ENCODE results near the gene TRPM8.

TRPM8 gene

GRCh38 chr2:234015861-234016260 is 98.7 kb downstream of the TRPM8 start:
- CTCF ChIA-PET: no interaction called here

GRCh38 chr2:234019896-234020295 is 102.7 kb downstream of the TRPM8 start:
- POLR2A ChIA-PET: no interaction called here
- CTCF ChIA-PET: no interaction called here
- Histone ChIP-seq H3K27me3 (replicated peaks in 2 of 5; ENCODE audit: control insufficient read depth in 4 of 5, insufficient read depth in 5 of 5, low read length in 4 of 5) (peaks cover 2 to 20% (median 15%) of the 10 kb centered on the region in 5 experiments), H3K9me3 (ENCODE audit: control extremely low read depth in 1 of 5, control insufficient read depth in 4 of 5, insufficient read depth in 2 of 5, low read depth in 1 of 5, low read length in 4 of 5) (peaks cover 0 to 2% (median 0%) of the 10 kb centered on the region in 5 experiments), H3K36me3 (ENCODE audit: control insufficient read depth in 4 of 4, insufficient read depth in 4 of 4, low read length in 3 of 4) (no peaks in the 10 kb centered on the region), H3K4me1 (ENCODE audit: control extremely low read depth in 1 of 4, control insufficient read depth in 4 of 4, insufficient read depth in 4 of 4, low read length in 3 of 4) (no peaks in the 10 kb centered on the region), H3K4me3 (ENCODE audit: control insufficient read depth in 1 of 7, extremely low read depth in 1 of 7, insufficient read depth in 4 of 7, low read depth in 2 of 7, low read length in 6 of 7) (no peak overlapping the region), H3K27ac (ENCODE audit: insufficient read depth in 1 of 2, low read depth in 1 of 2, low read length in 2 of 2, poor library complexity in 1 of 2, severe bottlenecking in 2 of 2) (no peak overlapping the region)
- 100% methylated on average over 3 of the region's 4 CpGs for WGBS (ENCODE audit: insufficient coverage)
- no peak for DNase-seq

More at GRCh38 chr2:234015861-234016260, 98.7 kb downstream of the TRPM8 start:
- Histone ChIP-seq H3K9me3 (ENCODE audit: control extremely low read depth in 1 of 5, control insufficient read depth in 4 of 5, insufficient read depth in 2 of 5, low read depth in 1 of 5, low read length in 4 of 5) (peaks cover 0 to 4% (median 0%) of the 10 kb centered on the region in 5 experiments), H3K4me1 (ENCODE audit: control extremely low read depth in 1 of 4, control insufficient read depth in 4 of 4, insufficient read depth in 4 of 4, low read length in 3 of 4) (no peaks in the 10 kb centered on the region), H3K27me3 (replicated peaks in 2 of 5; ENCODE audit: control insufficient read depth in 4 of 5, insufficient read depth in 5 of 5, low read length in 4 of 5) (peaks cover 5 to 24% (median 15%) of the 10 kb centered on the region in 5 experiments), H3K27ac (ENCODE audit: insufficient read depth in 1 of 2, low read depth in 1 of 2, low read length in 2 of 2, poor library complexity in 1 of 2, severe bottlenecking in 2 of 2) (no peak overlapping the region), H3K4me3 (ENCODE audit: control insufficient read depth in 1 of 7, extremely low read depth in 1 of 7, insufficient read depth in 4 of 7, low read depth in 2 of 7, low read length in 6 of 7) (no peak overlapping the region), H3K36me3 (ENCODE audit: control insufficient read depth in 4 of 4, insufficient read depth in 4 of 4, low read length in 3 of 4) (no peaks in the 10 kb centered on the region)
- POLR2A ChIA-PET: no interaction called here
- no CpG with 5 or more reads among the region's 3 CpGs for WGBS (ENCODE audit: insufficient coverage)
- no peak for DNase-seq

DNA sequence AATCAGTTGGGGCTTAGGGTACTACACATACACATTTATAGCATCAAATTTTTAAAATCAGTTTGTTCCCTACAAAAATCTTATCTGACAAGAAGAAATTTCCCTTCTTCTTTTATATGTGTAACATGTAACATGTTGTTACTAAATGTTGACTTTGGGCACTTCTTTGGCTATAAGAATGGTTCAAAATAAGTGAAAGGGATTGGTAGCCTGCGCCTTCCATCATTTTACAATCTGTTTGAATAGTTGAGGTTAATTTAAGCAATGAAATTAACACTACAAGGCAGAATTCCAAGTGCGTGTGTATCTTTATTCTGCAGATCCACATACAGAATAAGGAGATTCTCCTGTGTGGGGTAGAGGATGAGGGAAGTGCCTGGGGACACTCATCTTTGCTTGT is 103.2 kb downstream of the TRPM8 start:
- CTCF ChIA-PET: no interaction called here
- H3K4me3 ChIP-seq (ENCODE audit: control insufficient read depth in 1 of 7, extremely low read depth in 1 of 7, insufficient read depth in 4 of 7, low read depth in 2 of 7, low read length in 6 of 7): no peak overlapping the region
- POLR2A ChIA-PET: no interaction called here
- no CpG with 5 or more reads among the region's 2 CpGs for WGBS (ENCODE audit: insufficient coverage)
- H3K9me3 ChIP-seq (ENCODE audit: control extremely low read depth in 1 of 5, control insufficient read depth in 4 of 5, insufficient read depth in 2 of 5, low read depth in 1 of 5, low read length in 4 of 5): peaks cover 0 to 2% (median 0%) of the 10 kb centered on the region in 5 experiments
- no peak overlapping the region for H3K27ac ChIP-seq (ENCODE audit: insufficient read depth in 1 of 2, low read depth in 1 of 2, low read length in 2 of 2, poor library complexity in 1 of 2, severe bottlenecking in 2 of 2)
- no peak for DNase-seq
- peaks cover 2 to 20% (median 15%) of the 10 kb centered on the region in 5 experiments for H3K27me3 ChIP-seq (replicated peaks in 2 of 5; ENCODE audit: control insufficient read depth in 4 of 5, insufficient read depth in 5 of 5, low read length in 4 of 5)
- H3K36me3 ChIP-seq (ENCODE audit: control insufficient read depth in 4 of 4, insufficient read depth in 4 of 4, low read length in 3 of 4): no peaks in the 10 kb centered on the region
- H3K4me1 ChIP-seq (ENCODE audit: control extremely low read depth in 1 of 4, control insufficient read depth in 4 of 4, insufficient read depth in 4 of 4, low read length in 3 of 4): peaks cover 0 to 2% (median 0%) of the 10 kb centered on the region in 4 experiments

DNA sequence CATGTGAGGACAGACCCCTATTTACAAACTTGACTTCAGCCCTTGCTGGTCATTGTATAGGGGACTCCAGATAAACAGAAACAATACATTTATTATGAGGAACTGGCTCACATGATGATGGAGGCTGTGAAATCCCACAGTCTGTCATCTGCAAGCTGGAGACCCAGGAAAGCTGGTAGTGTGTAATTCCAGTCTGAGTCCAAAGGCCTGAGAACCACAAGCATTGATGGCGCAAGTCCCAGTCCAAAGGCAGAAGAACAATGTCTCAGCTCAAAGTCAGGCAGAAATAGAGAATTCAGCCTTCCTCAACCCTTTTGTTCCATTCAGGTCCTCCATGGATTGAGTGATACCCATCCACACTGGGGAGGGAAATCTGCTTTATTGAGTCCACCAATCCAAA is 105.3 kb downstream of the TRPM8 start:
- CTCF ChIA-PET: no interaction called here
- no peak overlapping the region for H3K4me3 ChIP-seq (ENCODE audit: control insufficient read depth in 1 of 7, extremely low read depth in 1 of 7, insufficient read depth in 4 of 7, low read depth in 2 of 7, low read length in 6 of 7)
- H3K9me3 ChIP-seq (ENCODE audit: control extremely low read depth in 1 of 5, control insufficient read depth in 4 of 5, insufficient read depth in 2 of 5, low read depth in 1 of 5, low read length in 4 of 5): peaks cover 0 to 2% (median 0%) of the 10 kb centered on the region in 5 experiments
- H3K27ac ChIP-seq (ENCODE audit: insufficient read depth in 1 of 2, low read depth in 1 of 2, low read length in 2 of 2, poor library complexity in 1 of 2, severe bottlenecking in 2 of 2): no peak overlapping the region
- H3K27me3 ChIP-seq (replicated peaks in 2 of 5; ENCODE audit: control insufficient read depth in 4 of 5, insufficient read depth in 5 of 5, low read length in 4 of 5): peaks cover 0 to 6% (median 4%) of the 10 kb centered on the region in 5 experiments
- H3K4me1 ChIP-seq (ENCODE audit: control extremely low read depth in 1 of 4, control insufficient read depth in 4 of 4, insufficient read depth in 4 of 4, low read length in 3 of 4): peaks cover 0 to 8% (median 2%) of the 10 kb centered on the region in 4 experiments
- POLR2A ChIA-PET: no interaction called here
- DNase-seq: no peak
- WGBS (ENCODE audit: insufficient coverage): 67% methylated on average over 1 of the region's 1 CpG
- no peaks in the 10 kb centered on the region for H3K36me3 ChIP-seq (ENCODE audit: control insufficient read depth in 4 of 4, insufficient read depth in 4 of 4, low read length in 3 of 4)

DNA sequence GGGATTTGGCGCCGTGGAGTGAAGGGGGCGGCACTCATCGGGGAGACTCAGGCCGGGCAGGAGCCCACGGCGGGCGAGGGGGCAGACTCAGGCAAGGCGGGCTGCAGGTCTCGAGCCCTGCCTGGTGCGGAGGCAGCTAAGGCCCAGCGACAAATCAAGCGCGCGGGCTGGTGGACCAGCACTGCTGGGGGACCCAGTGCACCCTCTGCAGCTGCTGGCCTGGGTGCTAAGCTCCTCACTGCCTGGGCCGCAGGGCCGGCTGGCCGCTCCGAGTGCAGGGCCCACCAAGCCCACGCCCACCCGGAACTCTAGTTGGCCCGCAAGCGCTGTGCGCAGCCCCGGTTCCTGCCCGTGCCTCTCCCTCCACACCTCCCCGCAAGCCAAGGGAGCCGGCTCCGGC is 107.1 kb downstream of the TRPM8 start:
- Histone ChIP-seq H3K36me3 (ENCODE audit: control insufficient read depth in 4 of 4, insufficient read depth in 4 of 4, low read length in 3 of 4) (no peaks in the 10 kb centered on the region), H3K9me3 (ENCODE audit: control extremely low read depth in 1 of 5, control insufficient read depth in 4 of 5, insufficient read depth in 2 of 5, low read depth in 1 of 5, low read length in 4 of 5) (peaks cover 0 to 2% (median 0%) of the 10 kb centered on the region in 5 experiments), H3K4me1 (ENCODE audit: control extremely low read depth in 1 of 4, control insufficient read depth in 4 of 4, insufficient read depth in 4 of 4, low read length in 3 of 4) (peaks cover 0 to 8% (median 2%) of the 10 kb centered on the region in 4 experiments), H3K4me3 (ENCODE audit: control insufficient read depth in 1 of 7, extremely low read depth in 1 of 7, insufficient read depth in 4 of 7, low read depth in 2 of 7, low read length in 6 of 7) (no peak overlapping the region), H3K27me3 (replicated peaks in 2 of 5; ENCODE audit: control insufficient read depth in 4 of 5, insufficient read depth in 5 of 5, low read length in 4 of 5) (peaks cover 0 to 6% (median 3%) of the 10 kb centered on the region in 5 experiments), H3K27ac (ENCODE audit: insufficient read depth in 1 of 2, low read depth in 1 of 2, low read length in 2 of 2, poor library complexity in 1 of 2, severe bottlenecking in 2 of 2) (no peak overlapping the region)
- DNase-seq: no peak
- ChIA-PET CTCF (no interaction called here), POLR2A (no interaction called here)
- WGBS (ENCODE audit: insufficient coverage): 93% methylated on average over 22 of the region's 29 CpGs

- peaks cover 0 to 2% (median 0%) of the 10 kb centered on the region in 5 experiments for H3K9me3 ChIP-seq (ENCODE audit: control extremely low read depth in 1 of 5, control insufficient read depth in 4 of 5, insufficient read depth in 2 of 5, low read depth in 1 of 5, low read length in 4 of 5)
- 43% methylated on average over 4 of the region's 10 CpGs for WGBS (ENCODE audit: insufficient coverage)
- DNase-seq: peak; percentile 19 to 60 (median 49)
- H3K4me1 ChIP-seq (ENCODE audit: control extremely low read depth in 1 of 4, control insufficient read depth in 4 of 4, insufficient read depth in 4 of 4, low read length in 3 of 4): peaks cover 0 to 8% (median 2%) of the 10 kb centered on the region in 4 experiments
- H3K27ac ChIP-seq (ENCODE audit: insufficient read depth in 1 of 2, low read depth in 1 of 2, low read length in 2 of 2, poor library complexity in 1 of 2, severe bottlenecking in 2 of 2): no peak overlapping the region
- H3K36me3 ChIP-seq (ENCODE audit: control insufficient read depth in 4 of 4, insufficient read depth in 4 of 4, low read length in 3 of 4): no peaks in the 10 kb centered on the region
- H3K27me3 ChIP-seq (replicated peaks in 2 of 5; ENCODE audit: control insufficient read depth in 4 of 5, insufficient read depth in 5 of 5, low read length in 4 of 5): peaks cover 0 to 10% (median 0%) of the 10 kb centered on the region in 5 experiments
- peak overlapping the region in 3 of 7 experiments; percentile 44 to 73 (median 44) for H3K4me3 ChIP-seq (ENCODE audit: control insufficient read depth in 1 of 7, extremely low read depth in 1 of 7, insufficient read depth in 4 of 7, low read depth in 2 of 7, low read length in 6 of 7)
- ChIA-PET CTCF (no interaction called here), POLR2A (no interaction called here)
Observed at GRCh38 chr2:234025466-234025865, 108.3 kb downstream of the TRPM8 start.

GRCh38 chr2:234025891-234026401 is 108.8 kb downstream of the TRPM8 start:
- no peak overlapping the region for H3K27ac ChIP-seq (ENCODE audit: insufficient read depth in 1 of 2, low read depth in 1 of 2, low read length in 2 of 2, poor library complexity in 1 of 2, severe bottlenecking in 2 of 2)
- peaks cover 0 to 11% (median 0%) of the 10 kb centered on the region in 5 experiments for H3K27me3 ChIP-seq (replicated peaks in 2 of 5; ENCODE audit: control insufficient read depth in 4 of 5, insufficient read depth in 5 of 5, low read length in 4 of 5)
- 42% methylated on average over 5 of the region's 5 CpGs for WGBS (ENCODE audit: insufficient coverage)
- no peaks in the 10 kb centered on the region for H3K36me3 ChIP-seq (ENCODE audit: control insufficient read depth in 4 of 4, insufficient read depth in 4 of 4, low read length in 3 of 4)
- peaks cover 0 to 8% (median 2%) of the 10 kb centered on the region in 4 experiments for H3K4me1 ChIP-seq (ENCODE audit: control extremely low read depth in 1 of 4, control insufficient read depth in 4 of 4, insufficient read depth in 4 of 4, low read length in 3 of 4)
- POLR2A ChIA-PET: no interaction called here
- no peak for DNase-seq
- CTCF ChIA-PET: no interaction called here
- H3K9me3 ChIP-seq (ENCODE audit: control extremely low read depth in 1 of 5, control insufficient read depth in 4 of 5, insufficient read depth in 2 of 5, low read depth in 1 of 5, low read length in 4 of 5): peaks cover 0 to 2% (median 0%) of the 10 kb centered on the region in 5 experiments
- peak overlapping the region in 3 of 7 experiments; percentile 30 to 73 (median 44) for H3K4me3 ChIP-seq (ENCODE audit: control insufficient read depth in 1 of 7, extremely low read depth in 1 of 7, insufficient read depth in 4 of 7, low read depth in 2 of 7, low read length in 6 of 7)

All from common myeloid progenitor, CD34-positive (primary cell).